Measurements from ENCODE around the gene TOM1L2.
"Not testable (repeated sequence)": the region's sequence is repeated elsewhere in the genome, so short reads cannot be mapped to it uniquely, and the experiment has no call there.

The TOM1L2 gene

GRCh38 chr17:17995887-17996286 is 23.7 kb upstream of the TOM1L2 start:
- not testable (repeated sequence) for DNase-seq (ENCODE audit: low read depth in 1 of 2, low spot score in 1 of 2)

GRCh38 chr17:17994271-17995069 is 22.3 kb upstream of the TOM1L2 start:
- no peak for DNase-seq (ENCODE audit: low read depth in 1 of 2, low spot score in 1 of 2)

DNA sequence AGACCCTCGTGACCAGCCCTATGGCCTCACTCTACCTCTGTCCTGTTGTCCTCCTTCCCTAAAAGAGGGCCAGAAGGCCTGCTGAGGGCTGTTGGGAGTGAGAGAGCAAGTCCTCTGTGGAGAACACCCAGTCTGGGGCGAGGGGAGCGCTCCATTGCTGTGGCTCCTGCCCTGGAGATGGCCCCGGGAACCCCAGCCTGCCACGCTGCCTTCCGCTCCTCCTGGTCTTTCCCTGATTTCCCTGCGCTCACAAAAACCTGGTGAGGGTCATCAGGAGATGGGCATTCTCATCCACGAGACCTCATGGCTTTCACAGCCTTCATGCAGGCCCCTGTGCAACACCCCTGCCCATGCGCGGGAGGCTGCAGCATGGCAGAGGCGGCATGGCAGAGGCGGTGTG is 21.7 kb upstream of the TOM1L2 start:
- DNase-seq (ENCODE audit: low read depth in 1 of 2, low spot score in 1 of 2): no peak

GRCh38 chr17:17993366-17993765 is 21.2 kb upstream of the TOM1L2 start:
- no peak for DNase-seq (ENCODE audit: low read depth in 1 of 2, low spot score in 1 of 2)

DNA sequence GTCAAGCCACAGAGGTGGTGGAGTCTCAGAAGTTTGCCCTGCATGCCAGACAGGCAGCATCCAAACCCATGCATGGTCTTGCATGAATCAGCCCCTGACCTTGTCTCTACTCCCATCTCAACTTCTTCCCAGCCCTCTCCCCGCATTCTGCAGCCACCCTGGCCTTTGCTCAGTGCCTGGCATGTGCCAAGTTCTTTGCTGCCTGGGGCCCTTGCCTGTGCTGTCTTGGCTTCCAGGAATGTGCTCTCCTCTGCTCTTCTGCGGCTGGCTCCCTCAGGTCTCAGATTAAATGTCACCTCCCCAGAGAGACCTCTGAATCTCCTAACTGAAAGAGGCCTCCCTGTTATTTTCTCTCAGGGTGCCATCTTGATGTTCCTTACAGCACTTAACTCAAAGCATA is 18.1 kb upstream of the TOM1L2 start:
- DNase-seq (ENCODE audit: low read depth in 1 of 2, low spot score in 1 of 2): no peak

DNA sequence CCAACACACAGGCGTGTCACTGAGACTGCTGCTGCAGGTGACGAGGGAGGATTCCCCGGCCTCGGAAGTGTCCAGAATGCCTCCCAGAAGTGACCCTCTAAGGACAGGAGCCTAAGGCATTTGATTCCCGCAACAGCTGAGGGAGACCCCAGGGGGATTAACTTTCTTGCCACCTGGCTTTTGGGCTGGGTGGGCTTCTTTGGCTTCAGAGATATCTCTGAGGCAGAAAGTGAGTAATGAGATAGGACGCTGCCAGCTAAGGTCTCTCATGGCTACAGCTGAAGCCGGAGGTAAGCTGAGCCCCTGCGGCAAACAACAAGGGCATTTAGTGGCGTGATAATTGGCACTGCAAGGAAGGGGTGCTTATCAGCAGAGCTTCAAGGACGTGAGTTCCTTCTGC is 17.4 kb upstream of the TOM1L2 start:
- no peak for DNase-seq (ENCODE audit: low read depth in 1 of 2, low spot score in 1 of 2)

GRCh38 chr17:17989081-17989480 is 16.9 kb upstream of the TOM1L2 start:
- no peak for DNase-seq (ENCODE audit: low read depth in 1 of 2, low spot score in 1 of 2)

DNA sequence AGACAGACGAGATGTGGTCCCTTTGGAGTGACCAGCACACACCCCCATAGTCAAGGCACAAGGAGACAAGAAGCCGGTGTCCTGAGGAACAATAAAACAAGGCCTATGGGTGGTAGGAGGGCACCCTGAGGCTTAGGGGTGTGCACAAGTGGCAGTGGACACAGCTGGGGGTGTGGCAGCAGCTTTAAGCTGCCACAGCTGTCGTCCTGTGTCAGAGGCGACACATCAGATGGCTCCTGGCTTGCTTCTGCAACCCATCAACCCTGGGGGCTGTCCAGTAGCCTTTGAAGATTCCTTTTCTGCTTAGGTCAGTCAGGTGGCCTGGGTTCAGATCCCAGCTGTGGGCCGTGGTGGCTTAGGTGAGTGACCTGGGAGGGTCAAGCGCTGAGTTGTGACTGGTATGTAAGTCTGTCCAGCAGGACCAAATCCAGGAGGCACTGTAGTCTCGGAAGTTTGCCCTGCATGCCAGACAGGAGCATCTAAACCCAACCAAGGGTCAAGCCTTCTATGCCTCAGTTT is 16.3 kb upstream of the TOM1L2 start:
- DNase-seq (ENCODE audit: low read depth in 1 of 2, low spot score in 1 of 2): no peak

DNA sequence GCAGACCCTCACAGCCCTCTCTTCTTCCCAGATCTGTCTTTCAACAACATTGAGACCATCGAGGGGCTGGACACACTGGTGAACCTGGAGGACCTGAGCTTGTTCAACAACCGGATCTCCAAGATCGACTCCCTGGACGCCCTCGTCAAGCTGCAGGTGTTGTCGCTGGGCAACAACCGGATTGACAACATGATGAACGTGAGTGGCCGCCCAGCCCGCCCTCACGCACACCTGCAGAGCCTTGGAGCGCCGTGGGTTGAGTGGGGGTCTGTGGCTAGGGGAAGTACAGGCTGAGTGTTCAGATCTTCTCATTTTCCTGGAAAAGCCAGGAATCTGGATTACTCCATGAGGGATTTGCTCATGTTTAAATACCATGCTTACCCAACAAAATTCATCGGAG is 15.7 kb upstream of the TOM1L2 start:
- DNase-seq (ENCODE audit: low read depth in 1 of 2, low spot score in 1 of 2): no peak

DNA sequence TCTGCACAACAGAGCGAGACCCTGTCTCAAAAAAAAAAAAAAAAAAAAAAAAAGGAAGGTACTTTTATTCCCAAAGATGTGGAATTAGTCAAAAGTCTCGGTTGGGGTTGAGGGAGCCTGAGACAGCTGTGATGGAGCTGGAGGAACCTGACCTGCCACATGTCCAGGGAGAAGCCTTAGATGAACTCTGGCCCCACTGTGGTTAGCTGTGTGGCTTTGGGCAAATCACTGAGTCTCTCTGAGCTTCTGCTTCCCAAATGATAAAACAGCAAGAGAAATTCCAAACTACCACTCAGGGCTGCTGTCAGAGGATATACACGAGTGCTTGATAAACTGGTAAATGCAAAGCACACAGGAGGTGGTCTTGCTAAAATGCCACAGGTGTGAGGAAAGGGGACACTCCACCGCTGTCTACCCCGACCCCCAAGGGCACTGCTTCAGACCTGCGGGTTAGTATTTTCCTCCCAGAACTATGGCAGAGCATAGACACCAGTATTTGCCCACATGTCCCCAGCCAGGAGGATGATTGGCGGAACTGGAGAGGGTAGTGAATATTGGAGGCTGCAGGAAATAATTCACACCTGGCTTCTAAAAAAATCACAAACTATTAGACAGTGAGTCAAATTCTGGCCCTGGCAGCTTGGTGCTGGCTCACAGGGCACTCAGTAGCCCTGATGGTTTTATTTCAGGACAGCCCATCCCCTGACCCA is 15.1 kb upstream of the TOM1L2 start:
- DNase-seq (ENCODE audit: low read depth in 1 of 2, low spot score in 1 of 2): no peak

- no peak for DNase-seq (ENCODE audit: low read depth in 1 of 2, low spot score in 1 of 2)
Observed at GRCh38 chr17:17985555-17985954, 13.4 kb upstream of the TOM1L2 start.

DNA sequence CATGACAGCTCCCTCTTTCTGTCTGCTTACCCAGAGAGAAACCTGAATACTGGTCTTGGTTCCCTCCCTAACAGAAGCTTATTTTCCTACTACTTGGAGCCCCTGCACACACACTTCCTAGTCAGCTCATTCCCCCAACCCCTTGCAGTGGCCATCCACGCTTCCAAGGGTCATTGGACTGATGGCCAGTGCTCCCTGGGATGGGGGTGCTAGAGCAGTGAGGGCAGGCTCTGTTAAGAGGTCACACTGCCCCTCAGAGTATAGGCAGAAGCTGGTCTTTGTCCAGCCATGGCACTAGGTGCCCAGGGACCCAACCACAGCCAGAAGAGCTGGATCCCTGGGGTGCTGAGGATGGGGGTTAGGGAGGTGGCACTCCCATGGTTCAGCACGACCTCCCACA is 13.0 kb upstream of the TOM1L2 start:
- DNase-seq (ENCODE audit: low read depth in 1 of 2, low spot score in 1 of 2): no peak

DNA sequence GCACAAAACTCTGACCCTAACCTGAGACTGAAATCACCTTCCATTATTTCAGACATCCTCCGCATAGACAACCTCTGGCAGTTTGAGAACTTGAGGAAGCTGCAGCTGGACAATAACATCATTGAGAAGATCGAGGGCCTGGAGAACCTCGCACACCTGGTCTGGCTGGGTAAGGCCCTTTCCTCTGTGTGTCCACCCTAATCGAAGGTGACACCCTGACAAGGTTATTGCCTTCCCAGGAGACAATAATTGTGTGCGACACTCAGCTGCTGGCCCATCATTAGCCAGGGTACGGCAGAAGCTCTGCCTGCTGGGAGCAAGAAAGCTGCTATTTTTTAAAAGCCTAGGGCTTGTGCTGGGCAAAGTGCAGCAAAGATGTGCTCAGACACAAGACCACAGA is 11.6 kb upstream of the TOM1L2 start:
- no peak for DNase-seq (ENCODE audit: low read depth in 1 of 2, low spot score in 1 of 2)

DNA sequence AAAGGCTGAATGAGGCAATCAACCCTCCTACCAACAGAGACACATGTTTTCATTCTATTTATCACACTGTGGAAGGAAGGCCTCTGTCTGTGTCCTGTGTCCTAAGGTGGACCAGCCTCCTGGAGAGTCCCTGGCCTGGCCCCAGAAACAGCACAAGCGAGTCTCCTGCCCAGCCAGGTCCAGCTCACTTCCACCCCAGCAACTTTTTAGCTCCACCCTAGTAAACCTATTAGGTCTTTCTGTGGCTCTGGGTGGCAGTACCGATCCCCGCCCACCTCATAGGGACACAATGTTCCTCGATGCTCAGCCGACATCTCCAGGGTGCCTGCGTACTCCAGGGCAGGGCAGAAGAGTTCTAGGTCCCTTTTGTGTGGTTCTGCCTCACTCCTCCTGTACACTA is 11.2 kb upstream of the TOM1L2 start:
- DNase-seq (ENCODE audit: low read depth in 1 of 2, low spot score in 1 of 2): no peak

DNA sequence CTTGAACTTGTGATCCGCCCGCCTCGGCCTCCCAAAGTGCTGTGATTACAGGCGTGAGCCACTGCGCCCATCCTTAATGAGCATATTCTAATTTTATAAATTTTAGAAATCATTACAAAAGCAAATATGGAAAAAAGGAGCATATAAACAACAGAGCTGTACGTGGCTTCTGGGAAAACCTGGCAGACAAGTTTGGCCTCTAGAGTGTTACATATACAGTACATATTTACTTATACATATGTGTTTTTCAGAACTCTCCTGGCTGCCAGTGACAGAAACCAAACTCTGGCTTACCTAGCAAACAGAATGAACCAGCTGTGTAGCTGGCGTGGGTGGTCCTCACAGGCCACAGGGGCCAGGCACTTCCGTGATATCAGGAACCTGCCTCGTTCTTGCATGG is 10.6 kb upstream of the TOM1L2 start:
- DNase-seq (ENCODE audit: low read depth in 1 of 2, low spot score in 1 of 2): no peak

DNA sequence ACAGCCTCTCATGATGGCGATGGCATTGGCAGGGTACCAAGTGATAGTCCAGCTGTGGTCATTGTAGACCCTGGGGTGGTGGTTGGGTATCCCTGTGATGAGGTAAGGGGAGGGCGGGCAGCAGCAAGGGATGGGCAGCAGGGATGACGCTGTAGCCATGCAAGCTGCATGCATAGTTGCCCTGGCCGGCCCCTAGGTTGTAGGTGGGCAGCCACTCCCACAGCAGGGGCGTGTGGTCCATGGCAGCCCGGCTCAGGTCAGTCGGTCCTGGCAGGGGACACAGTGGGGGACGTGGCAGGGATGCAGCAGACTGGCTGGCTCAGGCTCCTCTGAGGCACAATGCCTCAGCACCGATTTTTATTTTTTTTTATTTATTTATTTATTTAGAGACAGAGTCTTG is 9.1 kb upstream of the TOM1L2 start:
- no peak for DNase-seq (ENCODE audit: low read depth in 1 of 2, low spot score in 1 of 2)

- no peak for DNase-seq (ENCODE audit: low read depth in 1 of 2, low spot score in 1 of 2)
Observed at GRCh38 chr17:17979778-17980177, 7.6 kb upstream of the TOM1L2 start.

GRCh38 chr17:17978481-17979424 is 6.6 kb upstream of the TOM1L2 start:
- DNase-seq (ENCODE audit: low read depth in 1 of 2, low spot score in 1 of 2): no peak

- no peak for DNase-seq (ENCODE audit: low read depth in 1 of 2, low spot score in 1 of 2)
Observed at GRCh38 chr17:17976931-17977570, 4.9 kb upstream of the TOM1L2 start.

DNA sequence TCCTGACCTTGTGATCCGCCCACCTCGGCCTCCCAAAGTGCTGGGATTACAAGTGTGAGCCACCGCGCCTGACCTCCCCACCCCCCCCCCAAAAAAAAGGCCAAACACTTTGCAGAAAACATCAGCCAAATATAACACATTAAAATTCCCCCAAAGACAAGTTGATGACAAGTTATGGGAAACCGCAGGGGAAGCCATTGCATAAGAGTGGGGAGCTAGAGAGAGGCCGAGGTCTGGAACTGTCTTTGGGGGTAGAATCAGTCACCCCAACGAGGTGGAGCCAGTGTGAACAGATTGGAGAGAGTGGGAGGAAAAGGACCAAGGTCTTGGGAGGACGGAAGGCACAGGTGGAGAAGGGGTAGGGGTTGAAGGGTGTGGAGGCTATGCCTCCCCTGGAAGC is 3.2 kb upstream of the TOM1L2 start:
- DNase-seq (ENCODE audit: low read depth in 1 of 2, low spot score in 1 of 2): no peak

DNA sequence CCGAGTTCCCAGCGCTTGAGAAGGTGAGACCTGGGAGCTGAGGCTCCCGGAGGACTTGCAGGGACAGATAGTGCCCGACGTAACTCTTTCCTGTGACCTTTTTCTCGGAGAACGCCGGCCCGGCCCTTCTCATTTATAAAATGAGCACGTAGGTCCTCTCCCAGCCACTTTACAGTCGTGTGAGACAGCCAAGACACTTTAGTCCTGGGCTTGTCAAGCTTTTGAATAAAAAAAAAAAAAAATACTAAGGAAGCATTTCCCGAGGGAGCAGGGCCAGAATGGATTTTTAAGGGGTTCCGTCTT is 703 bp upstream of the TOM1L2 start:
- no peak for DNase-seq (ENCODE audit: low read depth in 1 of 2, low spot score in 1 of 2)

All from activated CD4-positive, alpha-beta T cell treated with anti-CD3 and anti-CD28 coated beads, Interleukin-2, amount 50 U/mL, for 24 hours (primary cell).